Neural progenitor cell (in vitro differentiated cells): Measurements from ENCODE around the gene OR6C68.

Source experiments
- CTCF ChIP-seq: fragments of 200-600 bp; sonication (generic); IDR thresholded peaks from 2 replicates; pipeline ENCODE4 v1.5.1; 2017; ENCODE audit warnings: antibody characterized with exemption, mild to moderate bottlenecking
- EZH2 ChIP-seq: fragments of 200-600 bp; sonication (generic); IDR thresholded peaks from 2 replicates; pipeline ENCODE4 v1.6.1; 2017; ENCODE audit warnings: antibody characterized with exemption, mild to moderate bottlenecking, moderate library complexity
- EZH2phosphoT487 ChIP-seq: fragments of 200-600 bp; sonication (generic); IDR thresholded peaks from 2 replicates; pipeline ENCODE4 v1.6.1; 2017; ENCODE audit warnings: antibody characterized with exemption

DNA sequence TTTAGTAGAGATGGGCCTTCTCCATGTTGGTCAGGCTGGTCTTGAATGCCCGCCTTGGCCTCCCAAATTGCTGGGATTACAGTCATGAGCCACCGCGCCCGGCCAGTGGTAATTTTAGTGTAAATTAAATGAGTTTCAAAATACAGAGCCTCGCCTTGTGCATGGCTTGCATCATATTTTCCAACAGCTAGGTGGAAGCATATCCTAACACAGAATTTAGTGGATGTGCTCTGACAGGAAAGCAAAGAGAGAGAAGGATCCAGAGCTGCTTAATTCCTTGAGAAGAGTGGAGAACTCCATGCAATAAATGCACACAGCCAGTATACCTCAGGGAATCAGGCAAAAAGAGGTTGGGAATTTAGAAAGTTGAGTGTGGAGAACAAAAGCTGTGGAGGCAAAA, 45.9 kb upstream of the OR6C68 start:
- TF ChIP-seq CTCF = peak; percentile 10
- TF ChIP-seq EZH2 = no peak
- no peak for TF ChIP-seq EZH2phosphoT487
